Muscle of leg (tissue), 11 donors: ENCODE results near the gene CFTR. TPM values are rescaled to one million over a fixed set of nuclear protein-coding genes. Genes with fewer than 3 reads are reported as not detected.

ENCODE experiments used
- DNase-seq: peaks from one replicate; pipeline ENCODE4 v3.0.0; 2013
- H3K27ac ChIP-seq: one replicate; pipeline ENCODE4 v1.5.1; 2013; ENCODE audit warnings: mild to moderate bottlenecking, low read length, control low read depth
- H3K27me3 ChIP-seq: one replicate; pipeline ENCODE4 v1.6.1; 2013; ENCODE audit warnings: low read length; ENCODE audit not compliant: control insufficient read depth, insufficient read depth
- H3K36me3 ChIP-seq: one replicate; pipeline ENCODE4 v1.6.1; 2013; ENCODE audit warnings: low read length; ENCODE audit not compliant: control insufficient read depth, insufficient read depth
- H3K4me1 ChIP-seq: one replicate; pipeline ENCODE4 v1.6.1; 2013; ENCODE audit warnings: low read length; ENCODE audit not compliant: control insufficient read depth, insufficient read depth
- H3K4me3 ChIP-seq: one replicate; pipeline ENCODE4 v1.5.1; 2013; ENCODE audit warnings: low read length, control low read depth
- H3K9me3 ChIP-seq: replicated peaks from 2 replicates; pipeline ENCODE4 v1.6.1; 2013; ENCODE audit warnings: low read depth, low read length; ENCODE audit not compliant: control insufficient read depth
- WGBS: methylation state at CpG from one replicate; pipeline ENCODE4 v1.1.5; 2013; ENCODE audit warnings: missing lambda C conversion rate; ENCODE audit not compliant: insufficient coverage; 5-methylcytosine and 5-hydroxymethylcytosine counted together
- polyA plus RNA-seq, 8 donors: library from polyadenylated mRNA; unstranded; fragments of 120-200 nt; gene quantifications; one replicate each; pipeline versions ENCODE4 v1.2.1 to v1.2.3, GENCODE V29; 2013; ENCODE audit warnings: inconsistent platforms in 1 of 8, low replicate concordance in 1 of 8; ENCODE audit not compliant: insufficient read length in 8 of 8, insufficient read depth in 1 of 8
- total RNA-seq: library from RNA; stranded (reverse); fragments of 120-200 nt; gene quantifications from one replicate; pipeline ENCODE4 v1.2.4, GENCODE V29; 2013

CFTR gene
- total and polyA plus RNA-seq, 9 donors = 0.04 to 3.7 (median 0.41) TPM

- H3K36me3 ChIP-seq = no peaks in the 10 kb centered on the region
- no peak overlapping the region for H3K4me3 ChIP-seq
- H3K27me3 ChIP-seq = no peaks in the 10 kb centered on the region
- WGBS = no CpG with 5 or more reads among the region's 2 CpGs
- no peaks in the 10 kb centered on the region for H3K4me1 ChIP-seq
- no peak for DNase-seq
- no peak overlapping the region for H3K27ac ChIP-seq
- no peaks in the 10 kb centered on the region for H3K9me3 ChIP-seq
These were observed 68.2 kb downstream of the CFTR start for GRCh38 chr7:117548035-117548434.

GRCh38 chr7:117550625-117551024 lies 70.8 kb downstream of the CFTR start:
- Histone ChIP-seq H3K36me3 (no peaks in the 10 kb centered on the region), H3K27me3 (no peaks in the 10 kb centered on the region), H3K4me3 (no peak overlapping the region), H3K27ac (no peak overlapping the region), H3K9me3 (no peaks in the 10 kb centered on the region), H3K4me1 (no peaks in the 10 kb centered on the region)
- no peak for DNase-seq
- WGBS = no CpG with 5 or more reads among the region's 2 CpGs

- Histone ChIP-seq H3K27ac (no peak overlapping the region), H3K9me3 (no peaks in the 10 kb centered on the region), H3K27me3 (no peaks in the 10 kb centered on the region), H3K36me3 (no peaks in the 10 kb centered on the region), H3K4me3 (no peak overlapping the region), H3K4me1 (no peaks in the 10 kb centered on the region)
- DNase-seq = no peak
These were observed 72.8 kb downstream of the CFTR start for GRCh38 chr7:117552660-117553059.

- H3K27ac ChIP-seq = no peak overlapping the region
- no peak for DNase-seq
- no CpG with 5 or more reads among the region's 5 CpGs for WGBS
- no peaks in the 10 kb centered on the region for H3K27me3 ChIP-seq
- H3K4me1 ChIP-seq = no peaks in the 10 kb centered on the region
- no peak overlapping the region for H3K4me3 ChIP-seq
- H3K9me3 ChIP-seq = no peaks in the 10 kb centered on the region
- no peaks in the 10 kb centered on the region for H3K36me3 ChIP-seq
These were observed 75.4 kb downstream of the CFTR start for GRCh38 chr7:117555260-117555659.

GRCh38 chr7:117559391-117559790 lies 79.6 kb downstream of the CFTR start:
- Histone ChIP-seq H3K4me3 (no peak overlapping the region), H3K36me3 (no peaks in the 10 kb centered on the region), H3K27ac (no peak overlapping the region), H3K4me1 (no peaks in the 10 kb centered on the region), H3K9me3 (no peaks in the 10 kb centered on the region), H3K27me3 (no peaks in the 10 kb centered on the region)
- DNase-seq = no peak
- no CpG with 5 or more reads among the region's 3 CpGs for WGBS

GRCh38 chr7:117560030-117560429 lies 80.2 kb downstream of the CFTR start:
- H3K27ac ChIP-seq = no peak overlapping the region
- DNase-seq = no peak
- H3K27me3 ChIP-seq = no peaks in the 10 kb centered on the region
- H3K36me3 ChIP-seq = no peaks in the 10 kb centered on the region
- H3K4me1 ChIP-seq = no peaks in the 10 kb centered on the region
- no peaks in the 10 kb centered on the region for H3K9me3 ChIP-seq
- no peak overlapping the region for H3K4me3 ChIP-seq

GRCh38 chr7:117562759-117563158 lies 82.9 kb downstream of the CFTR start:
- WGBS = no CpG with 5 or more reads among the region's 2 CpGs
- no peak for DNase-seq
- Histone ChIP-seq H3K27me3 (no peaks in the 10 kb centered on the region), H3K4me3 (no peak overlapping the region), H3K9me3 (no peaks in the 10 kb centered on the region), H3K36me3 (no peaks in the 10 kb centered on the region), H3K27ac (no peak overlapping the region), H3K4me1 (no peaks in the 10 kb centered on the region)

GRCh38 chr7:117564080-117564479 lies 84.3 kb downstream of the CFTR start:
- Histone ChIP-seq H3K4me3 (no peak overlapping the region), H3K9me3 (no peaks in the 10 kb centered on the region), H3K4me1 (no peaks in the 10 kb centered on the region), H3K36me3 (no peaks in the 10 kb centered on the region), H3K27me3 (no peaks in the 10 kb centered on the region), H3K27ac (no peak overlapping the region)
- WGBS = 67% methylated on average over 1 of the region's 3 CpGs
- DNase-seq = no peak

GRCh38 chr7:117564627-117565026 lies 84.8 kb downstream of the CFTR start:
- Histone ChIP-seq H3K4me3 (no peak overlapping the region), H3K27me3 (no peaks in the 10 kb centered on the region), H3K36me3 (no peaks in the 10 kb centered on the region), H3K9me3 (no peaks in the 10 kb centered on the region), H3K4me1 (no peaks in the 10 kb centered on the region), H3K27ac (no peak overlapping the region)
- WGBS = no CpG with 5 or more reads among the region's 2 CpGs
- no peak for DNase-seq

- DNase-seq = no peak
- Histone ChIP-seq H3K27me3 (no peaks in the 10 kb centered on the region), H3K27ac (no peak overlapping the region), H3K9me3 (no peaks in the 10 kb centered on the region), H3K4me1 (no peaks in the 10 kb centered on the region), H3K36me3 (no peaks in the 10 kb centered on the region), H3K4me3 (no peak overlapping the region)
- WGBS = no CpG with 5 or more reads among the region's 4 CpGs
These were observed 85.4 kb downstream of the CFTR start for GRCh38 chr7:117565226-117565625.

GRCh38 chr7:117567781-117568180 lies 88.0 kb downstream of the CFTR start:
- Histone ChIP-seq H3K4me1 (no peaks in the 10 kb centered on the region), H3K9me3 (no peaks in the 10 kb centered on the region), H3K4me3 (no peak overlapping the region), H3K27ac (no peak overlapping the region), H3K36me3 (no peaks in the 10 kb centered on the region), H3K27me3 (no peaks in the 10 kb centered on the region)
- no peak for DNase-seq
- WGBS = 70% methylated on average over 1 of the region's 1 CpG
